Loucy (cell line): ENCODE results near the gene DHX30.

Experiments used
- H2AFZ ChIP-seq: fragments of 200-600 bp; sonication (generic); 2 replicates; pipeline ENCODE4 v1.6.0; 2016; ENCODE audit warnings: antibody characterized with exemption, mild to moderate bottlenecking, low read length, moderate library complexity
- H3F3A ChIP-seq: fragments of 200-600 bp; 2 replicates; pipeline ENCODE4 v1.6.0; 2016; ENCODE audit warnings: antibody characterized with exemption, low read depth, mild to moderate bottlenecking
- H3K27me3 ChIP-seq: fragments of 200-600 bp; sonication (generic); 2 replicates; pipeline ENCODE4 v1.6.1; 2014; ENCODE audit warnings: low read length, mild to moderate bottlenecking; ENCODE audit not compliant: insufficient read depth, poor library complexity, severe bottlenecking
- H3K36me3 ChIP-seq: fragments of 200-600 bp; sonication (generic); 2 replicates; pipeline ENCODE4 v1.6.1; 2016; ENCODE audit warnings: low read length; ENCODE audit not compliant: insufficient read depth
- H3K4me1 ChIP-seq: fragments of 200-600 bp; sonication (generic); 2 replicates; pipeline ENCODE4 v1.5.1; 2014; ENCODE audit warnings: low read length, mild to moderate bottlenecking; ENCODE audit not compliant: insufficient read depth, poor library complexity, severe bottlenecking
- H3K4me2 ChIP-seq: fragments of 200-600 bp; sonication (generic); 2 replicates; pipeline ENCODE4 v1.6.0; 2014; ENCODE audit warnings: antibody characterized with exemption, low read length, low read depth, mild to moderate bottlenecking; ENCODE audit not compliant: poor library complexity, severe bottlenecking
- H3K4me3 ChIP-seq: fragments of 200-600 bp; sonication (generic); 2 replicates; pipeline ENCODE4 v1.5.1; 2014; ENCODE audit warnings: low read length, mild to moderate bottlenecking, mixed read lengths; ENCODE audit not compliant: poor library complexity, severe bottlenecking
- H3K79me2 ChIP-seq: fragments of 200-600 bp; sonication (generic); 2 replicates; pipeline ENCODE4 v1.6.1; 2014; ENCODE audit warnings: low read length; ENCODE audit not compliant: insufficient read depth
- H3K9ac ChIP-seq: fragments of 200-600 bp; sonication (generic); 2 replicates; pipeline ENCODE4 v1.6.0; 2014; ENCODE audit warnings: mild to moderate bottlenecking, low read depth, low read length, moderate library complexity; ENCODE audit not compliant: poor library complexity, severe bottlenecking
- H3K9me2 ChIP-seq: fragments of 200-600 bp; sonication (generic); replicated peaks from 2 replicates; pipeline ENCODE4 v1.6.1; 2016; ENCODE audit warnings: low read depth, low read length, mixed read lengths
- H3K9me3 ChIP-seq: fragments of 200-600 bp; sonication (generic); 2 replicates; pipeline ENCODE4 v1.6.1; 2014; ENCODE audit warnings: mild to moderate bottlenecking, antibody characterized with exemption, low read length, low read depth; ENCODE audit not compliant: insufficient read depth
- H4K20me1 ChIP-seq: fragments of 200-600 bp; sonication (generic); 2 replicates; pipeline ENCODE4 v1.6.0; 2014; ENCODE audit warnings: antibody characterized with exemption, low read length, mild to moderate bottlenecking; ENCODE audit not compliant: insufficient read depth, poor library complexity, severe bottlenecking
- CTCF ChIP-seq: fragments of 200-600 bp; sonication (generic); conservative IDR thresholded peaks from 2 replicates; pipeline ENCODE4 v1.5.1; 2014; ENCODE audit warnings: mild to moderate bottlenecking, antibody characterized with exemption, low read length
- EZH2phosphoT487 ChIP-seq: fragments of 200-600 bp; IDR thresholded peaks from 2 replicates; pipeline ENCODE4 v1.6.1; 2018; ENCODE audit warnings: antibody characterized with exemption, mild to moderate bottlenecking, moderate library complexity, borderline replicate concordance

The DHX30 gene

GRCh38 chr3:47780741-47781684, 21.9 kb upstream of the DHX30 start:
- TF ChIP-seq CTCF (no peak), EZH2phosphoT487 (no peak)
- Histone ChIP-seq H3K79me2 (peaks cover 56% of the 10 kb centered on the region), H3K4me2 (peak overlapping the region; percentile 82), H3K9me3 (no peaks in the 10 kb centered on the region), H3K4me3 (peak overlapping the region; percentile 94), H3K4me1 (peaks cover 23% of the 10 kb centered on the region), H2AFZ (peak overlapping the region; percentile 82), H3K36me3 (no peaks in the 10 kb centered on the region), H3K27me3 (no peaks in the 10 kb centered on the region), H3K9ac (peak overlapping the region; percentile 87), H3K9me2 (no peaks in the 10 kb centered on the region), H3F3A (peaks cover 6% of the 10 kb centered on the region; the same call in 1 of the 2 replicates), H4K20me1 (peaks cover 49% of the 10 kb centered on the region)

GRCh38 chr3:47781685-47782445, 21.1 kb upstream of the DHX30 start, which contains the start of gene SMARCC1:
Gene SMARCC1 (minus strand): TSS chr3:47781893. CDS start chr3:47781797, 96 bp downstream.
- peaks cover 6% of the 10 kb centered on the region; the same call in 1 of the 2 replicates for H3F3A ChIP-seq
- no peaks in the 10 kb centered on the region for H3K36me3 ChIP-seq
- H3K79me2 ChIP-seq, result peaks cover 48% of the 10 kb centered on the region
- no peaks in the 10 kb centered on the region for H3K9me3 ChIP-seq
- peak within 1 kb of the TSS; percentile 83 for H2AFZ ChIP-seq
- H3K4me3 ChIP-seq, result peak within 1 kb of the TSS; percentile 94
- peaks cover 23% of the 10 kb centered on the region for H3K4me1 ChIP-seq
- H3K9me2 ChIP-seq, result no peaks in the 10 kb centered on the region
- TF ChIP-seq CTCF (no peak), EZH2phosphoT487 (no peak)
- H3K27me3 ChIP-seq, result no peaks in the 10 kb centered on the region
- H3K4me2 ChIP-seq, result peak within 1 kb of the TSS; percentile 97
- H4K20me1 ChIP-seq, result peaks cover 41% of the 10 kb centered on the region
- H3K9ac ChIP-seq, result peak within 1 kb of the TSS; percentile 87

GRCh38 chr3:47782446-47783308, 20.3 kb upstream of the DHX30 start:
- H3F3A ChIP-seq, result peaks cover 6% of the 10 kb centered on the region; the same call in 1 of the 2 replicates
- H3K79me2 ChIP-seq, result peaks cover 40% of the 10 kb centered on the region
- peaks cover 33% of the 10 kb centered on the region for H4K20me1 ChIP-seq
- peak overlapping the region; percentile 83 for H2AFZ ChIP-seq
- H3K4me1 ChIP-seq, result peaks cover 20% of the 10 kb centered on the region
- no peak for TF ChIP-seq CTCF
- TF ChIP-seq EZH2phosphoT487, result no peak
- H3K36me3 ChIP-seq, result no peaks in the 10 kb centered on the region
- peak overlapping the region; percentile 97 for H3K4me2 ChIP-seq
- H3K27me3 ChIP-seq, result no peaks in the 10 kb centered on the region
- H3K9me2 ChIP-seq, result no peaks in the 10 kb centered on the region
- peak overlapping the region; percentile 94 for H3K4me3 ChIP-seq
- peak overlapping the region; percentile 87 for H3K9ac ChIP-seq
- no peaks in the 10 kb centered on the region for H3K9me3 ChIP-seq
